WTC11 (cell line): ENCODE data around the gene EFEMP2. TPM values are rescaled to one million over a fixed set of nuclear protein-coding genes. Genes with fewer than 3 reads are reported as not detected.
A peak's percentile ranks its signal among the peaks of the same experiment; 100 is the strongest.

Experiments used
- AFF4 ChIP-seq: sonication (generic); formaldehyde crosslinking; IDR thresholded peaks from 2 replicates; pipeline ENCODE4 v1.8.1; 2023; ENCODE audit warnings: mild to moderate bottlenecking, missing genetic modification reagents, borderline replicate concordance
- AR ChIP-seq: fragments of 250-450 bp; sonication (Bioruptor Pico); IDR thresholded peaks from 2 replicates; pipeline ENCODE4 v1.9.0; 2021; ENCODE audit warnings: mild to moderate bottlenecking
- ATF3 ChIP-seq: sonication (generic); formaldehyde crosslinking; conservative IDR thresholded peaks from 2 replicates; pipeline ENCODE4 v1.8.1; 2022; ENCODE audit warnings: mild to moderate bottlenecking, missing genetic modification reagents
- ATF6 ChIP-seq: sonication (generic); formaldehyde crosslinking; IDR thresholded peaks from 2 replicates; pipeline ENCODE4 v1.8.1; 2023; ENCODE audit warnings: mild to moderate bottlenecking, missing genetic modification reagents
- CBFB ChIP-seq: sonication (generic); formaldehyde crosslinking; IDR thresholded peaks from 2 replicates; pipeline ENCODE4 v1.8.1; 2022; ENCODE audit warnings: mild to moderate bottlenecking, low read depth, missing genetic modification reagents
- EMX1 ChIP-seq: fragments of 250-450 bp; sonication (Bioruptor Pico); IDR thresholded peaks from 2 replicates; pipeline ENCODE4 v1.8.0; 2021; ENCODE audit warnings: mild to moderate bottlenecking
- FOXK1 ChIP-seq: sonication (generic); formaldehyde crosslinking; IDR thresholded peaks from 2 replicates; pipeline ENCODE4 v1.8.0; 2022; ENCODE audit warnings: mild to moderate bottlenecking, moderate library complexity, missing genetic modification reagents
- FOXP1 ChIP-seq: sonication (generic); formaldehyde crosslinking; IDR thresholded peaks from 2 replicates; pipeline ENCODE4 v1.8.0; 2022; ENCODE audit warnings: missing genetic modification reagents, mild to moderate bottlenecking, moderate library complexity, borderline replicate concordance
- IRF2 ChIP-seq: sonication (generic); formaldehyde crosslinking; IDR thresholded peaks from 2 replicates; pipeline ENCODE4 v1.8.0; 2022; ENCODE audit warnings: low read depth, missing genetic modification reagents, borderline replicate concordance
- JAZF1 ChIP-seq: fragments of 250-450 bp; sonication (Bioruptor Pico); IDR thresholded peaks from 2 replicates; pipeline ENCODE4 v1.9.0; 2021; ENCODE audit warnings: moderate library complexity, mild to moderate bottlenecking, inconsistent platforms
- JUN ChIP-seq: sonication (generic); formaldehyde crosslinking; IDR thresholded peaks from 2 replicates; pipeline ENCODE4 v1.8.0; 2023; ENCODE audit warnings: mild to moderate bottlenecking, missing genetic modification reagents
- KAT7 ChIP-seq: sonication (generic); formaldehyde crosslinking; IDR thresholded peaks from 2 replicates; pipeline ENCODE4 v1.8.1; 2023; ENCODE audit warnings: missing genetic modification reagents, mild to moderate bottlenecking, borderline replicate concordance
- MAX ChIP-seq: sonication (generic); formaldehyde crosslinking; IDR thresholded peaks from 2 replicates; pipeline ENCODE4 v1.8.0; 2022; ENCODE audit warnings: mild to moderate bottlenecking, missing genetic modification reagents
- MLX ChIP-seq: sonication (generic); formaldehyde crosslinking; IDR thresholded peaks from 2 replicates; pipeline ENCODE4 v1.8.1; 2023; ENCODE audit warnings: mild to moderate bottlenecking, missing genetic modification reagents, moderate library complexity
- MYBL2 ChIP-seq: sonication (generic); formaldehyde crosslinking; IDR thresholded peaks from 2 replicates; pipeline ENCODE4 v1.8.1; 2023; ENCODE audit warnings: mild to moderate bottlenecking, moderate library complexity, missing genetic modification reagents
- PREB ChIP-seq: sonication (generic); formaldehyde crosslinking; IDR thresholded peaks from 2 replicates; pipeline ENCODE4 v1.8.1; 2022; ENCODE audit warnings: mild to moderate bottlenecking, missing genetic modification reagents, moderate library complexity, borderline replicate concordance
- ZBTB43 ChIP-seq: sonication (generic); formaldehyde crosslinking; IDR thresholded peaks from 2 replicates; pipeline ENCODE4 v1.8.1; 2023; ENCODE audit warnings: mild to moderate bottlenecking, missing genetic modification reagents
- ZNF396 ChIP-seq: fragments of 250-450 bp; sonication (Bioruptor Pico); IDR thresholded peaks from 2 replicates; pipeline ENCODE4 v1.8.0; 2021; ENCODE audit warnings: mild to moderate bottlenecking, moderate library complexity, borderline replicate concordance
- ZNF416 ChIP-seq: fragments of 250-450 bp; sonication (Bioruptor Pico); IDR thresholded peaks from 2 replicates; pipeline ENCODE4 v1.9.0; 2021; ENCODE audit warnings: mild to moderate bottlenecking, inconsistent platforms
- ZNF512 ChIP-seq: sonication (generic); formaldehyde crosslinking; IDR thresholded peaks from 2 replicates; pipeline ENCODE4 v1.8.1; 2022; ENCODE audit warnings: missing genetic modification reagents, borderline replicate concordance
- total RNA-seq: library from RNA; stranded (reverse); gene quantifications from 3 replicates; pipeline ENCODE4 v1.2.3, GENCODE V29; 2021

Gene EFEMP2
- total RNA-seq, 1 experiment from 2014 or later = 14.2 TPM

GRCh38 chr11:65890324-65891218 is 18.0 kb upstream of the EFEMP2 start, which contains the start of gene CCDC85B (continued):
- TF ChIP-seq AFF4 (CRISPR knock-in tag) = no peak
- TF ChIP-seq MLX (CRISPR knock-in tag) = no peak
- peak; percentile 98 for TF ChIP-seq FOXP1
- no peak for TF ChIP-seq ATF6
- no peak for TF ChIP-seq JAZF1 (CRISPR knock-in tag)
- TF ChIP-seq ZNF396 = no peak
- no peak for TF ChIP-seq ZNF512 (CRISPR knock-in tag)
- no peak for TF ChIP-seq EMX1 (CRISPR knock-in tag)
- TF ChIP-seq KAT7 (CRISPR knock-in tag) = peak; percentile 93; the same call in 1 of the 2 replicates
- TF ChIP-seq PREB = peak; percentile 73; the same call in 1 of the 2 replicates
- TF ChIP-seq JUN = no peak
- peak; percentile 70; the same call in 1 of the 2 replicates for TF ChIP-seq ZBTB43
- TF ChIP-seq MAX = peak; percentile 93; the same call in 1 of the 2 replicates
- TF ChIP-seq MYBL2 (CRISPR knock-in tag) = no peak
- peak; percentile 92; the same call in 1 of the 2 replicates for TF ChIP-seq FOXK1 (CRISPR knock-in tag)
- no peak for TF ChIP-seq ATF3 (CRISPR knock-in tag)
- TF ChIP-seq ZNF416 = no peak
- no peak for TF ChIP-seq IRF2 (CRISPR knock-in tag)
- peak; percentile 88; the same call in 1 of the 2 replicates for TF ChIP-seq CBFB (CRISPR knock-in tag)
- no peak for TF ChIP-seq AR
